Measurements from ENCODE around the gene BUB1B. TPM values are rescaled to one million over a fixed set of nuclear protein-coding genes. Genes with fewer than 3 reads are reported as not detected.

The BUB1B gene
- total RNA-seq, 1 donor from 2014 or later: 17.6 TPM

DNA sequence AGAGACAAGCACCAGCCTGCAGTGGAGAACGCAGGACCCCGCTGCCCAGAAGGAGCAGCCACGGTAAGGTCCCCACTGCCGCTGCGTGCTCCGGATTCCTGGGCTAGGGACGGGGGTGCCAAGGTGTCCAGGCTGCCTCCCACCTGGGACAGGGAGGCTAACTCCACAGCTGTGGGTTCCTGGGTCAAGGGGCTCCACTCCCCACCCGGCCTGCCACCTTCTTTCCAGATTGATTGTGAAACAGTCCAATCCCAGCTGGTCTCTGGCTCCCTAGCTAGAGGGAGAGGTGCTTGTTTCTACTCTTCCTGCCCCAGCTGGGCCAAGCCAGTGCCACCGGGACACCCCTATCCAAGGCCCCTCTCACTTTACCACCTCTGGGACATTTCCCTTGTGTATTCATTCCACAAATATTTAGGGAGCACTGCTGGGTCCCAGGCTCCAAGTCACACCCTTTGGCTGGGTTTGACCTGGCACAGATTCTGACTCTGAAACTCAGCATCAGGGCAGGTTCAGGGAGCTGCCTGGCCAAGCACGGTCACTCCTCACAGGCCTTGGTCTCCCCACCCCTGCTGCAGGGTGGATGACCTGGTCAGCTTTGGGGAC lies 79.9 kb downstream of the BUB1B start:
- no peak for DNase-seq

DNA sequence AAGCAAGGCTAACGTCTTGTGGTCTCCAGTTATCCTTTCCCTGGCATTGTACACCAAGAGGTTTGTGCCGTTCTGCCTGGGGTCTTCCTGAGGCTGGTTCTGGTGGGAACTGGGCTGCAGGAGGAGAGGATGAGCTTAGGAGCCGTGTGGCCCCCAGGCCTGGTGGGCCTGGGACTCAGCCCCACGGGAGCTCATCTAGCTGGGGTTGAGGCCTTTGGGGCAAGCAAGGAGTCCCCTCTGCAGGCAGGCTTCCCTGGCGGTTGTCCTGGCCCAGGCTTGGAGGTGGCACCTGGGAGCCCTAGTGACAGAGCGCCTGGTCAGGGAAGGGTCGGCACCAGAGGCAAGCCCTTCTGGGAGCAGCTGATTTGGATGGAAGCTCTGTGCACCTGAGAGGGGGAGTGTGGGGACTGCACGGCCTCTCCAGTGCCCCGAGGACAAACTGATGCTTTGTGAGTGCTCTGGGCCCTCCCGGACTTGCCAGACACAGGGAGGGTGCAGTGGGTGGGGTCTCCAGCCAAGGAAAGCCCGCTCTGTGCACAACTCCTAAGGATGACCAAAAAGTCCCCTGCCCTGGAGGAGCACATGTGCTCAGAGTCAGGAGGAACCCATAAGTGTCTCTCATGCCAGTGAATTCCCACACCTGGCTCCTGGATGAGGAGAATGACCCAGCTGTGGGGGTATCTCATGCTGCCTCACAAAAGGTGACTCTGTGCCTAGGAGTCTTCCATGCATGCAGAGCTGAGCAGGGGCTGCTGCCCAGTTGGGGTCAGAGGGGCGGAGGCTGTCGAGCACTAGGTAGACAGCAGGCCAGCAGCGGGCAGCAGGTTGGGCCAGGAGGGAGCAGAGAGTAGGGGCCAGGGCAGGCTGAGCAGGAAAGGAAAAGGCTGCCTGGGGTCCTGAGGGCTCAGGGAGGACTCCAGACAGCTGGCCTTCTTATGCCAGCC lies 80.7 kb downstream of the BUB1B start:
- no peak for DNase-seq

DNA sequence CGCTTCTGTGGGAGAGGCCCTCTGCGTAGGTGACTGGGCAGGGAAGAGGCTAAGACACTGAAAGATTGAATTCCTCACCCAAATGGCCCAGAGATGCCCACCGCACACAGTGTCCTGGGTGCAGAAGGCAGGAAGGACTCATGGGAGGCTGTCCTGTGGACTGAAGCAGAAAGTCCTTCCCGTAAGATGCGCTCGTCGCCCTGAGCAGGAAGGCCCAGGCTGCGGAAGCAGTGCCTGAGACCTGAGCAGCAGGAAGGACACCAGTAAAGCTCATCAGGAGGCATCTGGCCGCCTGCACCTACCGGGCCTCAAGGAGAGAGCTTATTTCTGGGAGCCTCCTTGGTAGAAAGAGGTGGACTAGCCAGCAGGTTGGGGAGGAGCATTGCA lies 81.3 kb downstream of the BUB1B start:
- no peak for DNase-seq

DNA sequence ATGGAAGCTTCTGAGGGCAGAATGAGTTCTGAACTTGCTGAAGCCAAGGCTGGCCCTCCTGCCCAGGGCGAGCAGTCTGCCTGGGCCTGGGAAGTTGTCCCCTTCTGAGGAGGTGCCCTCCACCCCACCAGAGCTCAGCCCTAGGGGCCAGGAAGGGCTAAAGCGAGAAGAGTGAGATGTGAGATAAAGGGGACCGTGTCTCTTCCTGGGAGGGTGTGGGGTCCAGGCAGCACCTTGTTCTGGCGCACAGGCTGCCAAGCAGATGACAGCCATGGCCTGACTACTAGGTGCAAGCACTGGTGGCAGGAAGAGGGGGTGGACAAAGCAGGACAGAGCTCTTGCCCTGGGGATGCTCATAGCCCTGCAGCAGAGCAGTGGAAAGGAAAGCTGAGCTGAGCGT lies 81.7 kb downstream of the BUB1B start:
- no peak for DNase-seq

DNA sequence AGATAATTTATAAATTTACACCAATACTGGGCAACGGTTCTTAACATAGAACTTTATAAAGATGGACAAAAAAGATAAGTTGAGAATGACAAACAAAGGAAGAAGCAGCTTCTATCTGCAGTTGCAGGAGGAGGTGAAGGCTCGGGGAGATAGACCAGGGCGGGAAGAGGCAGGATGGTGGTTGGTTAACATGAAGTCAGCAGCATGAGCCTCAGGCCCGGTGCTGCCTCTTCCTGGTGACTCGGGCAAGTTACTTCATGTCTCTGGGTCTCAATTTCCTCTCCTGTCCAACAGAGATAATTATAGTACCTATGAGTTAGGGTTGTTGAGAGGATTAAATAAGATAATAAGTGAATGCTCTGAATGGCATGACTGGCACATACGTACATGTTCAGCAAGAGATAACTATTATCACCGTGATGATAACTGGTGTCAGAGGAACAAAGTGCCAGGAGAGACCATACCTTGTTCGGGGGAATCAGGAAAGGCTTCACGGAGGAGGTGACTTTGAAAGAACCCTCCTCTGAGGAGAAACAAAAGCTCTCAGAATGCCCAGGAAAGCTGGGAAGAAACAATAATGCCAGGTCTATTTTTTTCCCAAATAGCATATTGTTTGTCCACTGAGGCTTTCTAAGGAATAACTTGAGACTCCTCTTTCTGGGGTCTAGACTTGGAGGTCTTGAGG lies 82.4 kb downstream of the BUB1B start:
- DNase-seq: no peak

DNA sequence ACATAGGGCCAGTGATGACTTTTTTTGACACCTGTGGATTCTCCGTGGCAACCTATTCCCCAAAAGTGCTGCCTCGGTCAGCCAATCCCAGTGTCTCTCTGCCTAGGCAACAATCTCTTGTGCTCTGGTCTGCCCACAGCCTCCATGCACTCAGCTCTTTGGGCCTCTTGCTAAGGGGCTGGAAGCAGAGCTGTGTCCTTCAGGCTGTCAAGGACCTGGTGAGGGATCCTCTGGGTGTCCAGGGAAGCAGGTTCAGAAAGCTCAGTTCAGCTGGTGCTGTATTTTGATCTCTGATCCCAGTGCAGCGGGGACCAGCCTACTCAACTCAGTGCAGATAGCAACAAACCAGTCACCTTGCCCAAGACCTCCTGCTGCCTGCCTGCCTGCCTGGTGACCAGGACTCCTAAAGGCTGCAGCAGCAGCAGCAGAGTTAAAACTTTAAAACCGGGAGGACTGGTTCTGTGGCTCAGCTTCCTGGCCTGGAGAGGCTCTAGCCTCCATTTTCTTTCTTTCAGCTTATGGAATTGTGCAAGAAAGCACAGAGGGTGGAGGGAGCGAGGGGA lies 84.2 kb downstream of the BUB1B start:
- no peak for DNase-seq

DNA sequence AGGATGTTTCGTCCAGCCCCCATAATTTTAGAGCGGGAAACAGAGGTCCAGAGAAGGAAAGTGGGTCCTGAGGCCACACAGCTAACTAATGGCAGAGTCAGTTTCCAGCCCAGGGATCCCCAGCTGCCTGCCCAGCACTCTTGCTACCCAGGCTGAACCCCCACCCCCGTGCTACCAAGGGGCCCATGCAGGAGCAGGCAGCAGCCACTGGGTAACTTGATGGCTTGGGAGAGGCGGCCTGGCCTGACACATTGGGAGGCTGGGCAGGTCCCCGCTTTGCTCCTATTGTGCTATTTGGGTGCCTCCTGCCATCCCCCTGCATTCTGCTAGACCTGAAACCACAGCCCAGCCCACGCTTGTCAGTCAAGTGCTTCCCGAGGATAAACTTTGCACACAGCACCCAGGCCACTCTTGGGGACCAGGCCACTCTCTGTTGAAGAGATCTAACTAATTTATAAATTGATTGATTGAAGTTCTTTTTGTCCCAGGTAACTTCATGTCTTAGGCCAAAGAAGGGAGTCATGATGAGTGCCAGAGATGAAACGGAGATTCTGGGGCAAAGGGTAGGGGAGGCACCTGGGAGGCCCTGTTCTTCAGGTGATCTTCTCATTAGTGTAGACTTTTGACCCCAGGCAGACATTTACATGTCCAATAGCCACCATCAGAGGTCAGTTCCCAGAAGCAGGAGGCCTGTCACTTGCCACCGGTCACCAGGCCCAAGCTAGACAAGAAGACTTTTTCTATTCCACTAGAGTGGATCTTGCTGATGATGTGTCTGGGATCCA lies 85.0 kb downstream of the BUB1B start:
- DNase-seq: no peak

DNA sequence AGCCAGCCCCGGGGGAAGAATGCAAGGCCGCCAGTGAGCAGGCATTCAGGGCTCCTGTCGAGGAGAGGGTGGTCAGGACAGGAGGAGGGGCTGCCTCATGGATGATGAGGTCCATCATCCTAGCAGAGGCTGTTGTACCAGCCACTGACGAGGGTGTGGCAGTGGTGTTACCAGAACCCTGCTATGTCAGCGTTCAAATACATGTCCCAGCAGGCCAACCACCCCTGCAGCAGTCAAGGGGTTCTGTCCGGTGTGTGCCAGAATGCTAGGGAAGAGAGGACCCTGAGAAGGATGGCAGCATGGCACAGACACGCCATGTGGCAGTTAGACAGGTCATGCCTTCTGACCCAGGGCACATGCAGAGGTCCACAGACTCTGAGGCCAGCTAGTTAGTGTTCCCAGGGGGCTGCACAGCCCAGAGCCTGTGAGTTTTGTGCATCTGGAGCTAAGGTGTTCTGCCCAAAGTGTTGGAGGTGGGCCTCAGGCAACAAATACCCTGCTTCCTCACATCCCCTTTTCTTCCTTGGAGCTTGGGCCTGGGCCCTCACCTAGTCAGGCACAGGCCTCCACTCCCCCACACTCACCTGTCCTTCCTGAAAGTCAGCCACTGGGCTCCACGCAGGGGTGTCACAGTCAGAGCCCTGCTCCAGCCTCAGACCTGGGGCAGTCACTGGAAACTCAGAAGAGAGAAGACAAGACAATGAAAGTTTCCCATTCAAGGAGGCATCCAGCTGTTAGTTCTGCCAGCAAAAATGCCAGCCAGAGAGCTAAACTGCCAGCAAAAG lies 85.8 kb downstream of the BUB1B start:
- DNase-seq: no peak

DNA sequence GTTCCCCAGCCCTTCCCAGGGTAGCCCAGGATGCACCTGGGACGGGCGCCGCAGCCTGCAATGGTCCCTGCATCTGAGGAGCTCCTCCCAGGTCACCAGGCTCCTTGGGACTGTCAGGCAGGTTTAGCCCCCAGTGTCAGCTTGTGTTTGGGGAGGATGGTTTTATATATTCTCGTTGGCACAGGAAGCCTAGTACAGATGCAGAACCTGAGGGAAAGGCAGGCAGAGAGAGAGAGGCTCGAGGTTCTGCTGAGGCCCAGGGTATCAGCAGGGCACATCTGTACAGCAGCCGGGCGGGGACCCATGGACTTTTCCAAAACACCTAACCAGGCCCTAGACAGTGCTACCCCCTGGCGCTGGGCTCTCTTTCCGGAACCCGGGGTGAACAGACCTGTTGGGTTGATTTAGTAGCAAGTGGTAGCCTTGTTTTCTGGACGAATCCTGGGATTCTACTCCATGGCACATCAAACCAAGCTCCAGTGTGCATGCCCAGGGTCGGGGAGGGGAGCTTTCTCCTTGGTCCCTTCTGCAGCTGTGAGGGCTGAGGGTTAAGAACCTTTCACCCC lies 86.6 kb downstream of the BUB1B start:
- no peak for DNase-seq

DNA sequence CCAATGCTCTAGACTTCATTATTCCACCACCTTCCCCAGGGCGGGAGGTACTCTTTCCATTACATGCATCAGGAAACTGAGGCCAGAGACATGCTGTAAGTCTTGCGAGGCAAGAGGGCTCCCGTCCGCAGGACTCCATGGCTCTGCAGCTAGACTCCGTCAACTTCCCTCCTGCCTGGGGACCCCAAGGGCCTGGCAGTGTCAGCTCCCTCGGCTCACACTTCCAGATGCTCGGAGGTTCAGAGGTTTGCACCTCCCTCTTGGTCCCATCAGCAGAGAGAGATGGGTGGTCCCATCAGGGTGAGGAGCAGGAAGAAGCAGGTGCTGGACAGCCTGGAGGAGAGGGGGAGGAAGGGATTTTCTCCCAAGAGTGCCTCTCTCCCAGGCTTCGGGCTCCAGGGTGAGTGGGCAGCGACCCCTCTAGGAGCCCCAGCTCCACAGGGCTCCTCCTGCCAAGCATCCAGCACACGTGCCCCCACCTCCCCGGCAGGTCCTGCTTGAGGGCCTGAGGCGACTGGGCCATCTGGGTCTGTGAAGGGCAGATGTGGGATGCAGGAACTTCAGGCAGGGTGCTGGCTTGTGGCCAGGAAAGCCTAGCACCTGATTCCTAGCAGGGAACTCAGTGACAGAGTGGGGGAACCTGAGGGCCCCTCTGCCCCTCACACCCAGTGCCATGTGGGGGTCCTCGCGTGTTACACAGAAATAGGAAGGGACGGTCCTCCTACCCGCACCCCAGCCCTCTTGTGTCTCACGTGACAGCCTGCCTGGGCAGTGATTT lies 87.3 kb downstream of the BUB1B start:
- DNase-seq: no peak

DNA sequence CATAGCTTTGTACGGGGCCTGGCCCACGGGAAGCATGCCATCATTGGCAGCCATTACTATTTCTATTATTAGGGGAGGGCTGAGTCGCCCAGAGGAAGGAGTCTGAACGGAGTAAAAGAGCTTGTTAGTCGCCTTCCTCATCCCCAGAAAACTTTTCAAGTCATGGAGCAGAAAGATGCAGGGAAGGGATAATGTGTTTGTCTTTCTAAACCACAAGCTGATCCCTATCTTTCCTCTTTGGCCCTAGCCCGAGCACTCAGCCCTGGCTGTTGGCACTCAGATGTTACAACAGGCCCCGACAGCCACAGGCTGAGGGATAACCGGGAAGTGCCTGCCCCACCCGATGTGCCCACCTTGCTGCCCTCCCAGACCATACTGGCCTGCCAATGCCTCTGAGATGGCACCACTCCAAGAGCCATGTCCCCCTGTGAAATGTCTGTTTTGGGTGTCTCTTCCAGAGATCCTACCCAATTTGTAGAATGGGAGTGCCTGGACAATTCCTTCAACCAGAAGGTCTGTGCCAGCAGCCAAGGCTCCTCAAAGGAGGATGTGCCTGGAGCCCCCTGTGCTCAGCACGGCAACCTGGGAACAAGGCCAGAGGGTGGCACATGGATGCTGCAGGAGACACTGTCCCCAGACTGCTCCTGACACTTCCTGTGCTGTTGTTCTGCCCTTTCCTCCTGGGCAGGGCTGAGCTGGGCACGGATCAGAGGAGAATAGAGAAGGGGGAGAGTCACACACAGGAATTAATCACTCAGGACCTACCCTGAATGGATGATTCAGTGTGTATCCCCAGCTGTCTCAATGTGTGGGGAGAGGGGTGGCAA lies 88.8 kb downstream of the BUB1B start:
- no peak for DNase-seq

DNA sequence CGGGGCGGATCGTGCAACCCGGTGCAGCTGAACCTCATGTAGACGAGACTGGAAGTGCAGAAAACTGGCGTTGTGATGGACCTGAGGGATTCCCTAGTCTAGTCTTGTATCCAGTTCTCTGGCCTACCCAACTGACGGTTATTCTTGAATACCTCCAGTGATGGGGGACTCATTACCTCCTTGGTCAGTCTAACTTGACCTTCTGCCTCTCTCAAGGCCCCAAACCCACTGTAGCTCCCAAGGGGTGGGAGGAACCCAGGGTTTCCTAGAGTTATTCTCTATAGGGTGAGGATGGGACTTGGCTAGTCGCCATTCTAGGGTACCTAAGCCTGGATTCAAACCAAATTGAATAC lies 89.4 kb downstream of the BUB1B start:
- no peak for DNase-seq

DNA sequence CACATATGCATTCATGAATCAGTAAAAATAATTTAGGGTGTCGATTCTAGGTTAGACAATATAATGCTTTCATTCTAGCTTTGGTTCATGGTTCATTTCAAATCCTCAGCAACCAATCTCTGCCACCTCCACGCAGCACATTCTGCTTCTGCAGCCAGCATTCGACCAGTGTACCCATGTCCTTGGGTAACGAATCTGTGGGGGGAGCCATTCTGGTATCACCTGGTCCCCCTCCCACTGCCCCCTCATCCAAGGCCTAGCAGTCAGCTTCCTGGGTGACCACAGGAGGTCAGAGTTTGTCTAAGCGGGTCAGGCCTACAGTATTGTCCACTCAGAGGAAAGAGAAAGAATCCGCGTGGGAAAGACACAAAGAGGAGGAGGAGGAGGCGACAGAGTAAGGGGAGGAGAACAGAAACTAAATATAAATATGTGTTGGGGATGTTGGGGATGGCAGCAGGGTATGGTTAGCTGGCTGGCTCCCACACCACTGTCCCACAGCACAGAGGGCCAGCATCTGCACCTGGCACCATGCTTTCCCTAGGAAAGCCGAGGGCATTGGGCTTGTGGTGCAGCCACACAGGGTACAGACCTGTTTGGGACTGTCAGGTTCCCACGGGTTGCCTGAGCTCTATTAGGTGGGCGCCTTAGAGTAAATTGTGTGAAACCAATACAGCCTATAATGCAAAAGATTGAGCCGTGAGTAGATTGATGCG lies 90.1 kb downstream of the BUB1B start:
- DNase-seq: no peak

DNA sequence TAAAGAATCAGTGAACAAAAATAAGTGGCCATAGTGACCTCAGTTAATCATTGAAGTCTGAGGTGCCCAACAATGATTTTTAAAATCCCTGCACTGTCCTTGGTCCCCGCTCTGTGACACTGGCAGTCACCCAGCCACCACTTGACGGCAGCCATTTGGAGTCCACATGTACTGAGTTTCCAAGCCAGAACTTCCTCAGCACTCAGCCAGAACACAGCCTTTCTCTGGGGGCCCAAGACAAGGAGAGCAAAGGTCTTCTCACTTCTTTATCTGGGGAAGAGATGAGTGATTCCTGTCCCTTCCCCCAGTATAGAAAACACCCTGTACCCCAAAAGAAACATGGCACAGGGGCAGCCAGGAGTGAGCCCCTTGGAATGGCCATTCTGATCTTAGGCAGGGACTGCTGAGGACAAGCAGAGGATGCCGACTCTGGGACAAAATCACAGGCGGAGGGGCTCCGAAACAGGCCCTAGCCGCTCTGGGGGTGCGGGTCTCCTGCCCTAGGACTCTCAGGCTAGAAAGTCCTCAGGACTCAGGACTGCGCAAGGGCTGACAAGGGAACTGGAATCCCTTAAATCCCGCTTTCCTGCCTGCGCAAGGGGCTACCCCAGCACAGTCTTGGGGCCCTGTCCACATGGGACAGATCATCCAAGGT lies 90.7 kb downstream of the BUB1B start:
- peak; percentile 21 for DNase-seq

DNA sequence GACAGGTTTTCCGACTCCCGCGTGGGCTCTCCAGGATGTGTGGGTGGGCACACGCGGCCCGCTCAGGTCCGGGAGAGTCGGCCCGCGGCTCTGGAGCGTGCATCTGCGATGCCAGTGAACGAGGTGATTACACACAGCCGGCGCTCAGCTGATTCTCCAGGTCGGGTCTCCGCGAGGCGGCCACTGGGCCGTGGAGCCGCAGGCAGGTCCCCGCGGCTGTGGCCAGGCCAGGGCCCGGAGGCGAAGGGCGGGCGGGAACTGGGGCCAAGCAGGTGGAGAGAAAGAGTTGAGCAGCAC lies 91.2 kb downstream of the BUB1B start:
- no peak for DNase-seq

DNA sequence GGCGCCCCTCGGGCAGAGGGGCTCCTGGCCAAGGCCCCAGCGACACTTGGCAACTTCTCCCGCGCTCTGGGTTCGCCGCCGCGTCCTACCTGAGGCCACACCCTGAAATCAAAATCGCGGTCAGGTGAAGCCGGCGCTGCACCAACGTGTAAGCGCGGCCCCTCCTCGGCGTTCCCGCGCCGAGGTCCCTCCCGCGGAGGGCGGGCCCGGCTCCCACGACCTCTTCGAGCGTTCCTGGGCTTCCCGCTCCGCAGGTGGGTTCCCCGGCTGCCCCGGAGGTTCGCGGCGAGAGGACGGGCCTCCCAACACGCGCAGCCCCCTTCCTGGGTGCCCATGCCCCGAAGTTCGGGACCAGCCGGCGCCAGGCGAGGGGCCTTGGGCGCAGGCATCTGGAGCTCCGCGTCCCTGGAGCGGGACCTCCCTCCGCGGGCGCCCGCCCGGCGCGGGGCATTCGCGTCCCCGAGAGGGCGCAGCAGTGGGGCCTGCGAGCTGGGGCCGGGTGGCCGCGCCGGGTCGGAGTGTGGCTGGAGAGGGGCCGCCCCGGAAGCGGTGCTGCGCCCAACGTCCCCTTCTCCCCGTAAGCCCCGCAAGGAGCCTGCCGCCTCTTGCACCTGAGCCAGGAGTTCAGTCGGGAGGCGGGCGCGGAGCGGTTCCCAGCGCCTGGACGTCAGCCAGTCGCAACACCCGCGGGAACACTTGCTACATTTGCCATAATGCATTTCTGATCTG lies 91.7 kb downstream of the BUB1B start:
- no peak for DNase-seq

DNA sequence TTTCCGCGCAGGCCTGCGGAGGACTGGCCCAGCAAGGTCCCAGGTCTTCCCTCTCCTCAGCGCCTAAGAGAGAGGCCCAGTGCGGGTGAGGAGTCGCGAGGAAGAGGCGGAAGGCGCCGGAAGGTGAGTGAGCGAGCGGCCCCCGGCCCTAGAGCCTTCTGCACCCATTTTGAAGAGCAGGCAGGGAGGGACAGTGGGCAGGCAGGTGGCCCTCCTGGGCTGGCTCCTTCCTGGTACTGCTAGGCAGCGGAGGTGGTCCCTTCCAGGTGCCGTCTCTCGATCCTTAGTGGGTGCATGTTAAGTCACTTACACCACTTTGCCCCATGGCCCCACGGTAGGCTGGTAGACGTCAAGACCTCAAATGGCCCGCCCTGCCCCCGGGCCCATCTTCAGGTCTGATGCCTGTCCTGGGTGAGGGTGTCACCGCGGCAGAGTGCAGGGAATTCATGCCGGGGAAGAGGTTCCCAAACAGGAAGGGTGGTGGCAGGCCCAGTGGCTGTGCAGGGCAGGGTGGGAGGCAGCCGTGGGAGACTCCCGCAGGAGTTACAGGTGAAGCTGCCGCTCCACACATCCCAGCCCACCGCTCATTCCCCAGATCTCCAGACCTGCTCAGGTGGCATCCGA lies 92.4 kb downstream of the BUB1B start:
- no peak for DNase-seq

Measured in skin of body (tissue), 2 donors.